Amygdala (tissue), 56 donors: ENCODE results near the gene CASP1.
"Not testable (repeated sequence)": the region's sequence is repeated elsewhere in the genome, so short reads cannot be mapped to it uniquely, and the experiment has no call there.

Source experiments
- DNase-seq, 56 donors: peaks; one replicate each; lab custom pipeline; 2025; lab: John Stamatoyannopoulos, UW

The CASP1 gene

GRCh38 chr11:105046898-105047579, 12.1 kb upstream of the CASP1 start:
- no peak for DNase-seq

GRCh38 chr11:105045676-105046296, 10.8 kb upstream of the CASP1 start:
- no peak for DNase-seq

GRCh38 chr11:105044557-105045524, 9.9 kb upstream of the CASP1 start, which contains the start of gene CARD16:
Gene CARD16 (minus strand): TSS chr11:105045335. CDS start chr11:105045297, 38 bp downstream.
- peak in 2 of 56 donors; percentile 3 to 6 for DNase-seq

GRCh38 chr11:105042178-105042577, 7.2 kb upstream of the CASP1 start:
- DNase-seq = no peak

GRCh38 chr11:105040703-105041102, 5.8 kb upstream of the CASP1 start:
- no peak for DNase-seq

- not testable (repeated sequence) for DNase-seq
Measured at GRCh38 chr11:105034388-105034787, 556 bp downstream of the CASP1 start.

GRCh38 chr11:105033781-105034180, 1.2 kb downstream of the CASP1 start:
- DNase-seq = no peak

GRCh38 chr11:105033343-105033742, 1.6 kb downstream of the CASP1 start:
- no peak for DNase-seq

GRCh38 chr11:105032495-105032894, 2.4 kb downstream of the CASP1 start:
- DNase-seq = no peak

- DNase-seq = no peak
Measured at GRCh38 chr11:105027678-105028077, 7.3 kb downstream of the CASP1 start.

- DNase-seq = no peak
Measured at GRCh38 chr11:105024394-105024793, 10.6 kb downstream of the CASP1 start.

- DNase-seq = no peak
Measured at GRCh38 chr11:105023003-105023402, 11.9 kb downstream of the CASP1 start, which contains the start of gene CASP5. Gene CASP5 (minus strand): TSS chr11:105023168. CDS start chr11:105023136, 32 bp downstream.

- no peak for DNase-seq
Measured at GRCh38 chr11:105022527-105022926, 12.4 kb downstream of the CASP1 start.

GRCh38 chr11:105007463-105007862, 27.5 kb downstream of the CASP1 start:
- no peak for DNase-seq

- no peak for DNase-seq
Measured at GRCh38 chr11:105005451-105005845, 29.5 kb downstream of the CASP1 start.

GRCh38 chr11:105004021-105004420, 30.9 kb downstream of the CASP1 start:
- DNase-seq = no peak

- no peak for DNase-seq
Measured at GRCh38 chr11:105003151-105003550, 31.8 kb downstream of the CASP1 start.

- peak in 5 of 56 donors; percentile 0 to 18 (median 2) for DNase-seq
Measured at GRCh38 chr11:105000797-105001196, 34.1 kb downstream of the CASP1 start.

GRCh38 chr11:105000167-105000566, 34.8 kb downstream of the CASP1 start:
- DNase-seq = no peak

- no peak for DNase-seq
Measured at GRCh38 chr11:104999721-105000120, 35.2 kb downstream of the CASP1 start.

- DNase-seq = no peak
Measured at GRCh38 chr11:104997288-104997687, 37.7 kb downstream of the CASP1 start.
